MM.1S (cell line): ENCODE results near the gene MNT.

Source experiments
- CTCF ChIP-seq: fragments of 300-600 bp; sonication (generic); IDR thresholded peaks from 2 replicates; pipeline ENCODE4 v1.5.1; 2016; ENCODE audit warnings: antibody characterized with exemption, low read length, mixed read lengths
- EZH2 ChIP-seq: fragments of 300-600 bp; sonication (generic); optimal IDR thresholded peaks from 2 replicates; pipeline ENCODE3; 2017; ENCODE audit warnings: low read depth, mild to moderate bottlenecking, antibody characterized with exemption, low read length, mixed read lengths
- EZH2phosphoT487 ChIP-seq: fragments of 300-600 bp; sonication (generic); IDR thresholded peaks from 2 replicates; pipeline ENCODE4 v1.6.1; 2018; ENCODE audit warnings: antibody characterized with exemption, low read length

GRCh38 chr17:2436316-2436905, 35.6 kb upstream of the MNT start:
- TF ChIP-seq CTCF (no peak), EZH2 (no peak), EZH2phosphoT487 (no peak)
